Measurements from ENCODE around the gene KHNYN. TPM values are rescaled to one million over a fixed set of nuclear protein-coding genes. Genes with fewer than 3 reads are reported as not detected.
"Not testable (repeated sequence)": the region's sequence is repeated elsewhere in the genome, so short reads cannot be mapped to it uniquely, and the experiment has no call there.

The KHNYN gene
- total RNA-seq, 1 experiment from 2014 or later: 24.8 TPM

DNA sequence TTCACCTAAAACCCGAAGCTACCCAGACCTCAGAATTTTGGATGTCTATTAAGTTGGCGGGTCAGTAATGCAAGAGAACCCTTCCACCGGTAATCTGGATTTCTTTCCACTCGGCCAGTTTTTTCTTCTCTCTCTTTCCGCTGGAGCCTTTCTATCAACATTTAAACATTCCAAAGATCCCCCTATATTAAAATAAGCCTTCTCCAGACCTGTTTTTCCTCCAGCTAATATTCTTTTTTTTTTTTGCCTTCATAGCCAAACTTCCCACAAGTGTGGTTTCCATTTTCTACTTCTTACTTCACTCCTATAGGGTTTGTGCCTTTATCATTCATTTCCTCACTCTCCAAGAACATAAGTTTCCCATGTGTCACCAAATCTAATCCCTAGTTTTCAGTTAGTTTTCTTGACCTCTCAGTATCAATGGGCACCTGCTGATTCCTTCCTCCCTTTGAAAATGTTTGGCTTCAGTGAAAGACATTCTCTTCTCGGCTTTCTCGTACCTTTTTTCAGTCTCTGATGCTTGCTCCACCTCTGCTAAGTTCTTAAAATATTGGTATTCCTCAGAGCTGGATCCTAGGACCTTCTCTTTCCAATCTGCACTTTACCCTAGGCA is 13.4 kb downstream of the KHNYN start:
- no peaks in the 10 kb centered on the region for H3K27me3 ChIP-seq (ENCODE audit: control insufficient read depth, insufficient read depth, low read length)
- no peak for DNase-seq
- H3K36me3 ChIP-seq (replicated peaks; ENCODE audit: control insufficient read depth, insufficient read depth, low read length): peaks cover 14% of the 10 kb centered on the region
- H3K4me3 ChIP-seq (ENCODE audit: insufficient read depth, low read depth, low read length): peak overlapping the region; percentile 87

- DNase-seq; H3K36me3 ChIP-seq (replicated peaks; ENCODE audit: control insufficient read depth, insufficient read depth, low read length); H3K4me3 ChIP-seq (ENCODE audit: insufficient read depth, low read depth, low read length); H3K27me3 ChIP-seq (ENCODE audit: control insufficient read depth, insufficient read depth, low read length): not testable (repeated sequence)
Measured at GRCh38 chr14:24450828-24451227, 21.1 kb downstream of the KHNYN start.

GRCh38 chr14:24456980-24457379 is 27.2 kb downstream of the KHNYN start:
- Histone ChIP-seq H3K4me3 (ENCODE audit: insufficient read depth, low read depth, low read length) (no peak overlapping the region), H3K27me3 (ENCODE audit: control insufficient read depth, insufficient read depth, low read length) (no peaks in the 10 kb centered on the region), H3K36me3 (replicated peaks; ENCODE audit: control insufficient read depth, insufficient read depth, low read length) (no peaks in the 10 kb centered on the region)
- DNase-seq: no peak

DNA sequence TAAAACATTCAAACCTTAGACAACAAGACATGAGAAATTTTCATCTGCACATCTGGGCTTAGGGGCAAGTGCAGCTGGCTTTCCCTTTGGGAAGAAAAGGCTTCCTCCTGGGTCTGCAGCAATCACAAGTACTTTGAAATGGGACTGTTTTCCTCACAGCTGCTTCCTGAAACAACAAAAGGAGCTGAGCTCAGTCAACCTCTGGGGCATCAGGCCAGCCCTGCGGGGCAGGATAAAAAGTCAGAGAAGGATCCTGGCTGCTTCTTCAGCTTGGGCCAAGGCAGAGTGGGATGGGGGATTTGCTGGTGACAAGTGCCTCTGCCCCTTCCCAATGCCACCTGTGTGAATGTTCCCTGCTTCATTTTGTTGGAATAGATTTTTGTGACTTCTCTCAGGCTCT is 29.0 kb downstream of the KHNYN start:
- H3K36me3 ChIP-seq (replicated peaks; ENCODE audit: control insufficient read depth, insufficient read depth, low read length): no peaks in the 10 kb centered on the region
- no peak for DNase-seq
- no peaks in the 10 kb centered on the region for H3K27me3 ChIP-seq (ENCODE audit: control insufficient read depth, insufficient read depth, low read length)
- no peak overlapping the region for H3K4me3 ChIP-seq (ENCODE audit: insufficient read depth, low read depth, low read length)

- no peaks in the 10 kb centered on the region for H3K36me3 ChIP-seq (replicated peaks; ENCODE audit: control insufficient read depth, insufficient read depth, low read length)
- H3K4me3 ChIP-seq (ENCODE audit: insufficient read depth, low read depth, low read length): no peak overlapping the region
- no peaks in the 10 kb centered on the region for H3K27me3 ChIP-seq (ENCODE audit: control insufficient read depth, insufficient read depth, low read length)
- no peak for DNase-seq
Measured at GRCh38 chr14:24459331-24459730, 29.6 kb downstream of the KHNYN start.

DNA sequence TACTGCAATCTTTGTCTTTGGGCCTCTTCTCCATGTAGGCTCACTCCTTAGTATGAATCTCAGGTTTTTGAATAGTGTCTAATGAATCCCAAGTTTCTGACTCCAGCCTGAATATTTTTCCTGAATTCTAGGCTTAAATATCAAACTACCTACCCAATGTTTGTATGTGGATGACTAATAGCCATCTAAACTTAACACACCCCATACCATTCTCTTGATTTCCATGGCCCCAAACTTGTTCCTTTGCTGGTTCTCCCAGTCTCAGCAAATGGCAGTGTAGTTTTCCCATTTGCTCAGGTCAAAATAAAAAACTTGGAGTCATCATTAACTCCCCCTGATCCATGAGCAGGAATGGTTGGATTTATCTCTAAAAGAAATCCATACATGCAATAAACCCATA is 31.6 kb downstream of the KHNYN start:
- Histone ChIP-seq H3K27me3 (ENCODE audit: control insufficient read depth, insufficient read depth, low read length) (no peaks in the 10 kb centered on the region), H3K4me3 (ENCODE audit: insufficient read depth, low read depth, low read length) (no peak overlapping the region), H3K36me3 (replicated peaks; ENCODE audit: control insufficient read depth, insufficient read depth, low read length) (no peaks in the 10 kb centered on the region)
- no peak for DNase-seq

DNA sequence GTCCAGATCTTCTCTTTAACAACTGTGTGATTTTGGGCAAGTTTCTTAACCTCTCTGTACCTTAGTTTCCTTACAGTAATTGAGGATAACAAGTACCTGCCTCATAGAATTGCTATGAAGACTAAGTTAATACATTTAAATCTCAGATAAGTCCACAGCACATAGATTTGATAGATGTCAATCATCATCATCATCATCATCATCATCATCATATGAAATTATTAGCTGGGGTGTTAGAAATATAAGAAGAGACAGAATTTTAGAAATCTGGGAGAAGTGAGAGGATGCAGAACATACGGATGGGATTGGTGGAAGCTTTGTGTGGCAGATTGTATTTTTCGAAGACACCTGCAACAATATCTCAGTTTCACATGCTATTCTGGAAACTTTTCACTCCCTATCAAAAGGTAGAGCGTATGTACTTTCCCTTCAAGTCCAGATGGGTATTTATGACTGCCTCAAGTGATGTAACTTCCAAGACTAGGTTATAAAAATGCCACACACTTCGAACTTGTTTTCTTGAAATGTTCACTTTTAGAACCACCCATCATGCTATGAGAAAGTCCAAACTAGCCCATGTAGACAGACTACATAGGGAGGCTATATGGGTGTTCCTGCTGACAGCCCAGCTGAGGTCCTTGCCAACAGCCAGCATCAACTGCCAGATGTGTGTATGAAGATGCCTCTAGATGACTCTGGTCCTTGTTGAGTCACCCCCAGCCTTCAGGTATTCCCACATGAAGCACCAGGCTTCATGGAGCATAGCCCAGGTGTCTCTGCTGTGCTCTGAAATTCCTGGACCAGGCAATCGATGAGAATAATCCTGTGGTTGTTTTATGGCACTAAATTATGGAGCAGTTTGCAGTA is 33.5 kb downstream of the KHNYN start:
- DNase-seq: no peak

GRCh38 chr14:24463884-24464785 is 34.4 kb downstream of the KHNYN start:
- H3K4me3 ChIP-seq (ENCODE audit: insufficient read depth, low read depth, low read length): no peak overlapping the region
- no peak for DNase-seq
- no peaks in the 10 kb centered on the region for H3K36me3 ChIP-seq (replicated peaks; ENCODE audit: control insufficient read depth, insufficient read depth, low read length)
- no peaks in the 10 kb centered on the region for H3K27me3 ChIP-seq (ENCODE audit: control insufficient read depth, insufficient read depth, low read length)

More for the DNA sequence above, 33.5 kb downstream of the KHNYN start:
- Histone ChIP-seq H3K36me3 (replicated peaks; ENCODE audit: control insufficient read depth, insufficient read depth, low read length) (no peaks in the 10 kb centered on the region), H3K4me3 (ENCODE audit: insufficient read depth, low read depth, low read length) (no peak overlapping the region), H3K27me3 (ENCODE audit: control insufficient read depth, insufficient read depth, low read length) (no peaks in the 10 kb centered on the region)

GRCh38 chr14:24465368-24465767 is 35.6 kb downstream of the KHNYN start:
- no peak overlapping the region for H3K4me3 ChIP-seq (ENCODE audit: insufficient read depth, low read depth, low read length)
- no peak for DNase-seq
- H3K36me3 ChIP-seq (replicated peaks; ENCODE audit: control insufficient read depth, insufficient read depth, low read length): no peaks in the 10 kb centered on the region
- H3K27me3 ChIP-seq (ENCODE audit: control insufficient read depth, insufficient read depth, low read length): no peaks in the 10 kb centered on the region

GRCh38 chr14:24465805-24466204 is 36.1 kb downstream of the KHNYN start:
- Histone ChIP-seq H3K27me3 (ENCODE audit: control insufficient read depth, insufficient read depth, low read length) (no peaks in the 10 kb centered on the region), H3K36me3 (replicated peaks; ENCODE audit: control insufficient read depth, insufficient read depth, low read length) (no peaks in the 10 kb centered on the region), H3K4me3 (ENCODE audit: insufficient read depth, low read depth, low read length) (no peak overlapping the region)
- DNase-seq: no peak

GRCh38 chr14:24470450-24470849 is 40.7 kb downstream of the KHNYN start:
- not testable (repeated sequence) for H3K4me3 ChIP-seq (ENCODE audit: insufficient read depth, low read depth, low read length); DNase-seq; H3K36me3 ChIP-seq (replicated peaks; ENCODE audit: control insufficient read depth, insufficient read depth, low read length); H3K27me3 ChIP-seq (ENCODE audit: control insufficient read depth, insufficient read depth, low read length)

DNA sequence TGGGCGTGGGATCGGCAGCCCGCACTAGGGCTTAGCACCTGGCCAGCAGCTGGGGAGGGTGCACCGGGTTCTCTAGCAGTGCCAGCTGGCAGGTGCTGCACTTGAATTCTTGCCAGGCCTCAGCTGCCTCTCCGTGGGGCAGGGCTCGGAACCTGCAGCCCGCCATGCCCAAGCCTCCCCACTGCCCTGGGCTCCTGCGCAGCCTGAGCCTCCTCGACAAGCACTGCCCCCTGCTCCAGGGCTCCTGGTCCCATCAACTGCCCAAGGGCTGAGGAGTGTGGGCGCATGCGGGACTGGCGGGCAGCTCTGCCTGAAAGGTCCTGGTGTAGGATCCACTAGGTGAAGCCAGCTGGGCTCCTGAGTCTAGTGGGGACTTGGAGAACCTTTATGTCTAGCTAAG is 43.5 kb downstream of the KHNYN start:
- H3K36me3 ChIP-seq (replicated peaks; ENCODE audit: control insufficient read depth, insufficient read depth, low read length): no peaks in the 10 kb centered on the region
- DNase-seq: no peak
- H3K4me3 ChIP-seq (ENCODE audit: insufficient read depth, low read depth, low read length): no peak overlapping the region
- no peaks in the 10 kb centered on the region for H3K27me3 ChIP-seq (ENCODE audit: control insufficient read depth, insufficient read depth, low read length)

DNA sequence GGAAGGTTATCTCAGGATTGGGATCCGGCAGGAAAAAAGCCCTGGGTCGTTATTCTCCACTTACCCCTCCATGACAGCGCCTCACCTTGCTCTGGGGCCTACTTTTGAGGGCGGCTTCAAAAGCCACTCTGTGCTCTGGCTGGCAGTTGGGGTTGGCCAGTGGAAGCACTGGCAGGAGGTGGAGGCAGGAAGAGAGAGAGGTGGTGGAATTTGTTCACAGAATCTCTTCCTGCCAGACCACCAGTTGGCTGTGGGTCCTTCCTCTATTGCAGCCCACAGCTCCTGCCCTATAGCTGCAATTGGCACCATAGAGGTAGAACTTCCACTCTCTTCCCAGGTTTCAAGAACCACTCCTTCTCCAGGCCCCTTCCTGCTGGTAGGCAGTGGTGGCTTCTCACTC is 45.5 kb downstream of the KHNYN start:
- Histone ChIP-seq H3K27me3 (ENCODE audit: control insufficient read depth, insufficient read depth, low read length) (no peaks in the 10 kb centered on the region), H3K36me3 (replicated peaks; ENCODE audit: control insufficient read depth, insufficient read depth, low read length) (no peaks in the 10 kb centered on the region), H3K4me3 (ENCODE audit: insufficient read depth, low read depth, low read length) (no peak overlapping the region)
- no peak for DNase-seq

GRCh38 chr14:24479999-24480398 is 50.2 kb downstream of the KHNYN start:
- H3K4me3 ChIP-seq (ENCODE audit: insufficient read depth, low read depth, low read length); H3K27me3 ChIP-seq (ENCODE audit: control insufficient read depth, insufficient read depth, low read length); DNase-seq; H3K36me3 ChIP-seq (replicated peaks; ENCODE audit: control insufficient read depth, insufficient read depth, low read length): not testable (repeated sequence)

Data from H7 (cell line).